A673 (cell line): ENCODE data around the gene SND1.

Experiments
- CTCF ChIP-seq: fragments of 300-800, 200-600 bp; sonication (generic); conservative IDR thresholded peaks from 2 replicates; pipeline ENCODE4 v1.5.1; 2017; ENCODE audit warnings: low read depth, mild to moderate bottlenecking, antibody characterized with exemption, low read length, moderate library complexity, mixed read lengths
- EZH2 ChIP-seq: fragments of 200-600 bp; sonication (generic); IDR thresholded peaks from 2 replicates; pipeline ENCODE4 v1.6.1; 2017; ENCODE audit warnings: borderline replicate concordance, low read depth, mild to moderate bottlenecking, mixed read lengths, antibody characterized with exemption, low read length; ENCODE audit not compliant: poor library complexity, severe bottlenecking

GRCh38 chr7:128131731-128132130, 479.7 kb downstream of the SND1 start:
- TF ChIP-seq EZH2: no peak
- no peak for TF ChIP-seq CTCF
